MM.1S (cell line): ENCODE data around the gene ARL15.

Experiments used
- DNase-seq: peaks from one replicate; pipeline ENCODE4 v3.0.0-alpha.2; 2015
- H2AFZ ChIP-seq: fragments of 300-600 bp; sonication (generic); 2 replicates; pipeline ENCODE4 v1.6.0; 2016; ENCODE audit warnings: antibody characterized with exemption, low read length
- H3F3A ChIP-seq: fragments of 300-600 bp; sonication (generic); 2 replicates; pipeline ENCODE4 v1.6.1; 2016; ENCODE audit warnings: mild to moderate bottlenecking, antibody characterized with exemption, low read length, moderate library complexity, mixed read lengths; ENCODE audit not compliant: insufficient read depth
- H3K27ac ChIP-seq: fragments of 300-600 bp; sonication (generic); 2 replicates; pipeline ENCODE4 v1.5.1; 2016; ENCODE audit warnings: mild to moderate bottlenecking, low read length
- H3K27me3 ChIP-seq: fragments of 300-600 bp; sonication (generic); replicated peaks from 2 replicates; pipeline ENCODE4 v1.6.0; 2016; ENCODE audit warnings: low read length; ENCODE audit not compliant: insufficient read depth
- H3K36me3 ChIP-seq: fragments of 300-600 bp; sonication (generic); replicated peaks from 2 replicates; pipeline ENCODE4 v1.6.1; 2016; ENCODE audit warnings: mild to moderate bottlenecking, low read length, mixed read lengths; ENCODE audit not compliant: insufficient read depth
- H3K4me1 ChIP-seq: fragments of 300-600 bp; sonication (generic); 2 replicates; pipeline ENCODE4 v1.6.1; 2016; ENCODE audit warnings: low read length, mixed read lengths
- H3K4me2 ChIP-seq: fragments of 300-600 bp; sonication (generic); 2 replicates; pipeline ENCODE4 v1.6.0; 2016; ENCODE audit warnings: low read depth, low read length
- H3K4me3 ChIP-seq: fragments of 300-600 bp; sonication (generic); 2 replicates; pipeline ENCODE4 v1.5.1; 2016; ENCODE audit warnings: low read length, mixed read lengths
- H3K79me2 ChIP-seq: fragments of 300-600 bp; sonication (generic); 2 replicates; pipeline ENCODE4 v1.6.1; 2016; ENCODE audit warnings: mixed run types, low read length, mixed read lengths
- H3K9ac ChIP-seq: fragments of 300-600 bp; sonication (generic); 2 replicates; pipeline ENCODE4 v1.6.1; 2016; ENCODE audit warnings: low read length, mixed read lengths
- H3K9me2 ChIP-seq: fragments of 300-600 bp; sonication (generic); replicated peaks from 2 replicates; pipeline ENCODE4 v1.6.1; 2016; ENCODE audit warnings: mild to moderate bottlenecking, low read length, mixed read lengths; ENCODE audit not compliant: insufficient read depth
- H3K9me3 ChIP-seq: fragments of 300-600 bp; sonication (generic); replicated peaks from 2 replicates; pipeline ENCODE4 v1.6.1; 2016; ENCODE audit warnings: mild to moderate bottlenecking, low read length, mixed read lengths; ENCODE audit not compliant: insufficient read depth
- H4K20me1 ChIP-seq: fragments of 300-600 bp; sonication (generic); 2 replicates; pipeline ENCODE4 v1.6.1; 2016; ENCODE audit warnings: mild to moderate bottlenecking, low read length, moderate library complexity, mixed read lengths; ENCODE audit not compliant: insufficient read depth
- CTCF ChIP-seq: fragments of 300-600 bp; sonication (generic); IDR thresholded peaks from 2 replicates; pipeline ENCODE4 v1.5.1; 2016; ENCODE audit warnings: antibody characterized with exemption, low read length, mixed read lengths
- EZH2 ChIP-seq: fragments of 300-600 bp; sonication (generic); optimal IDR thresholded peaks from 2 replicates; pipeline ENCODE3; 2017; ENCODE audit warnings: low read depth, mild to moderate bottlenecking, antibody characterized with exemption, low read length, mixed read lengths
- EZH2phosphoT487 ChIP-seq: fragments of 300-600 bp; sonication (generic); IDR thresholded peaks from 2 replicates; pipeline ENCODE4 v1.6.1; 2018; ENCODE audit warnings: antibody characterized with exemption, low read length

ARL15 gene

GRCh38 chr5:54292866-54293265 is 17.5 kb downstream of the ARL15 start:
- Histone ChIP-seq H3K4me3 (no peak overlapping the region), H3K27ac (no peak overlapping the region), H3K79me2 (no peaks in the 10 kb centered on the region), H2AFZ (no peak overlapping the region), H3K9me3 (no peaks in the 10 kb centered on the region), H3K36me3 (no peaks in the 10 kb centered on the region), H3K27me3 (no peaks in the 10 kb centered on the region), H4K20me1 (no peaks in the 10 kb centered on the region), H3K4me2 (no peak overlapping the region), H3K9ac (no peak overlapping the region), H3K9me2 (no peaks in the 10 kb centered on the region), H3F3A (no peaks in the 10 kb centered on the region), H3K4me1 (no peaks in the 10 kb centered on the region)
- DNase-seq, result no peak
- TF ChIP-seq EZH2 (no peak), EZH2phosphoT487 (no peak), CTCF (no peak)

- H3K4me3 ChIP-seq, result no peak overlapping the region
- no peaks in the 10 kb centered on the region for H3K4me1 ChIP-seq
- TF ChIP-seq CTCF (no peak), EZH2 (no peak), EZH2phosphoT487 (no peak)
- H3K27ac ChIP-seq, result no peak overlapping the region
- H3K4me2 ChIP-seq, result no peak overlapping the region
- no peaks in the 10 kb centered on the region for H3K9me3 ChIP-seq
- H3K79me2 ChIP-seq, result no peaks in the 10 kb centered on the region
- no peak overlapping the region for H2AFZ ChIP-seq
- H3K9me2 ChIP-seq, result no peaks in the 10 kb centered on the region
- no peaks in the 10 kb centered on the region for H4K20me1 ChIP-seq
- H3K36me3 ChIP-seq, result no peaks in the 10 kb centered on the region
- H3K27me3 ChIP-seq, result no peaks in the 10 kb centered on the region
- DNase-seq, result no peak
- no peaks in the 10 kb centered on the region for H3F3A ChIP-seq
- no peak overlapping the region for H3K9ac ChIP-seq
Measured at GRCh38 chr5:54291498-54291897, 18.9 kb downstream of the ARL15 start.

GRCh38 chr5:54289769-54290168 is 20.6 kb downstream of the ARL15 start:
- H3K79me2 ChIP-seq, result no peaks in the 10 kb centered on the region
- DNase-seq, result no peak
- H3K27me3 ChIP-seq, result no peaks in the 10 kb centered on the region

More at GRCh38 chr5:54289769-54290168, 20.6 kb downstream of the ARL15 start:
- H2AFZ ChIP-seq, result no peak overlapping the region
- H3K4me2 ChIP-seq, result no peak overlapping the region
- no peaks in the 10 kb centered on the region for H3F3A ChIP-seq
- TF ChIP-seq EZH2 (no peak), CTCF (no peak), EZH2phosphoT487 (no peak)
- no peak overlapping the region for H3K9ac ChIP-seq
- no peaks in the 10 kb centered on the region for H3K36me3 ChIP-seq
- no peaks in the 10 kb centered on the region for H3K9me2 ChIP-seq
- H3K4me1 ChIP-seq, result no peaks in the 10 kb centered on the region
- no peaks in the 10 kb centered on the region for H4K20me1 ChIP-seq
- H3K9me3 ChIP-seq, result no peaks in the 10 kb centered on the region
- no peak overlapping the region for H3K27ac ChIP-seq
- H3K4me3 ChIP-seq, result no peak overlapping the region
